ENCODE measurements around the gene NEDD4L. TPM values are rescaled to one million over a fixed set of nuclear protein-coding genes. Genes with fewer than 3 reads are reported as not detected.

Gene NEDD4L
- total and polyA plus RNA-seq, 2 experiments from 2014 or later, result 36.2 to 72.3 TPM

DNA sequence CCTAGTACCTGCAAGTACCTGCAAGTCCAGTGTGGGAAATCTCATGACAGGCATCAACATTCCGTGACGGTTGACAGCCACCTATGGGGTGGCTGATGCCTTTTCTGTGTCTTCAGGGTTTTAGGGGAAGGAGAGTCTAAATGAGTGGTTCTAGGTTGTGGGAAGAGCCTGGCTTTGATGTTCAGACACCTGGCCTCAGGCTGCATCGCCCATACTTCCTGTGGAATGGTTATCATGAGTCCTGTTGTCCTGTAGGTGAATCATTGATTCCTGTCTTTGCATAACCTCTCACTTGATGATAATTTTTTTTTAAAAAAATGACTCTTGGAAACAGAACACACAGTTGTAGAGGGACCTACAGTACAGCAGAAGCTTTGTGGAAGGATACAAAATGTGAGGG is 108.9 kb downstream of the NEDD4L start:
- Histone ChIP-seq H3K4me1 (ENCODE audit: insufficient read depth) (no peaks in the 10 kb centered on the region), H2AFZ (no peak overlapping the region), H3K79me2 (replicated peaks; ENCODE audit: insufficient read depth) (peaks cover 96% of the 10 kb centered on the region), H3K36me3 (ENCODE audit: insufficient read depth) (no peaks in the 10 kb centered on the region), H3K27ac (ENCODE audit: low read depth) (no peak overlapping the region), H3K9me2 (ENCODE audit: insufficient read depth) (0 out of 2 replicates have a peak, but pooled peaks cover 4% of the 10 kb centered on the region), H4K20me1 (replicated peaks; ENCODE audit: insufficient read depth) (peaks cover 16% of the 10 kb centered on the region), H3K4me3 (no peak overlapping the region), H3K27me3 (ENCODE audit: insufficient read depth) (no peaks in the 10 kb centered on the region), H3F3A (replicated peaks; ENCODE audit: low read depth) (no peaks in the 10 kb centered on the region), H3K4me2 (no peak overlapping the region)
- TF ChIP-seq ZNF331 (CRISPR knock-in tag; IDR thresholded peaks at IDR 0.05; ENCODE audit: low read depth) (no peak), ZNF114 (CRISPR knock-in tag; IDR thresholded peaks at IDR 0.05) (no peak), JUNB (IDR thresholded peaks at IDR 0.05; ENCODE audit: unreplicated experiment) (no peak), POLR2AphosphoS5 (IDR thresholded peaks at IDR 0.05; ENCODE audit: low read depth) (no peak), NANOG (IDR thresholded peaks at IDR 0.05; ENCODE audit: borderline replicate concordance) (no peak), STAT1 (IDR thresholded peaks at IDR 0.05; ENCODE audit: unreplicated experiment) (no peak), EZH2phosphoT487 (IDR thresholded peaks at IDR 0.05; ENCODE audit: unreplicated experiment) (no peak), EZH2 (IDR thresholded peaks at IDR 0.05; ENCODE audit: low read depth, unreplicated experiment) (no peak), CREB1 (CRISPR knock-in tag; IDR thresholded peaks at IDR 0.05; ENCODE audit: low read depth) (no peak)
- TF ChIP-seq, protein P1, sequence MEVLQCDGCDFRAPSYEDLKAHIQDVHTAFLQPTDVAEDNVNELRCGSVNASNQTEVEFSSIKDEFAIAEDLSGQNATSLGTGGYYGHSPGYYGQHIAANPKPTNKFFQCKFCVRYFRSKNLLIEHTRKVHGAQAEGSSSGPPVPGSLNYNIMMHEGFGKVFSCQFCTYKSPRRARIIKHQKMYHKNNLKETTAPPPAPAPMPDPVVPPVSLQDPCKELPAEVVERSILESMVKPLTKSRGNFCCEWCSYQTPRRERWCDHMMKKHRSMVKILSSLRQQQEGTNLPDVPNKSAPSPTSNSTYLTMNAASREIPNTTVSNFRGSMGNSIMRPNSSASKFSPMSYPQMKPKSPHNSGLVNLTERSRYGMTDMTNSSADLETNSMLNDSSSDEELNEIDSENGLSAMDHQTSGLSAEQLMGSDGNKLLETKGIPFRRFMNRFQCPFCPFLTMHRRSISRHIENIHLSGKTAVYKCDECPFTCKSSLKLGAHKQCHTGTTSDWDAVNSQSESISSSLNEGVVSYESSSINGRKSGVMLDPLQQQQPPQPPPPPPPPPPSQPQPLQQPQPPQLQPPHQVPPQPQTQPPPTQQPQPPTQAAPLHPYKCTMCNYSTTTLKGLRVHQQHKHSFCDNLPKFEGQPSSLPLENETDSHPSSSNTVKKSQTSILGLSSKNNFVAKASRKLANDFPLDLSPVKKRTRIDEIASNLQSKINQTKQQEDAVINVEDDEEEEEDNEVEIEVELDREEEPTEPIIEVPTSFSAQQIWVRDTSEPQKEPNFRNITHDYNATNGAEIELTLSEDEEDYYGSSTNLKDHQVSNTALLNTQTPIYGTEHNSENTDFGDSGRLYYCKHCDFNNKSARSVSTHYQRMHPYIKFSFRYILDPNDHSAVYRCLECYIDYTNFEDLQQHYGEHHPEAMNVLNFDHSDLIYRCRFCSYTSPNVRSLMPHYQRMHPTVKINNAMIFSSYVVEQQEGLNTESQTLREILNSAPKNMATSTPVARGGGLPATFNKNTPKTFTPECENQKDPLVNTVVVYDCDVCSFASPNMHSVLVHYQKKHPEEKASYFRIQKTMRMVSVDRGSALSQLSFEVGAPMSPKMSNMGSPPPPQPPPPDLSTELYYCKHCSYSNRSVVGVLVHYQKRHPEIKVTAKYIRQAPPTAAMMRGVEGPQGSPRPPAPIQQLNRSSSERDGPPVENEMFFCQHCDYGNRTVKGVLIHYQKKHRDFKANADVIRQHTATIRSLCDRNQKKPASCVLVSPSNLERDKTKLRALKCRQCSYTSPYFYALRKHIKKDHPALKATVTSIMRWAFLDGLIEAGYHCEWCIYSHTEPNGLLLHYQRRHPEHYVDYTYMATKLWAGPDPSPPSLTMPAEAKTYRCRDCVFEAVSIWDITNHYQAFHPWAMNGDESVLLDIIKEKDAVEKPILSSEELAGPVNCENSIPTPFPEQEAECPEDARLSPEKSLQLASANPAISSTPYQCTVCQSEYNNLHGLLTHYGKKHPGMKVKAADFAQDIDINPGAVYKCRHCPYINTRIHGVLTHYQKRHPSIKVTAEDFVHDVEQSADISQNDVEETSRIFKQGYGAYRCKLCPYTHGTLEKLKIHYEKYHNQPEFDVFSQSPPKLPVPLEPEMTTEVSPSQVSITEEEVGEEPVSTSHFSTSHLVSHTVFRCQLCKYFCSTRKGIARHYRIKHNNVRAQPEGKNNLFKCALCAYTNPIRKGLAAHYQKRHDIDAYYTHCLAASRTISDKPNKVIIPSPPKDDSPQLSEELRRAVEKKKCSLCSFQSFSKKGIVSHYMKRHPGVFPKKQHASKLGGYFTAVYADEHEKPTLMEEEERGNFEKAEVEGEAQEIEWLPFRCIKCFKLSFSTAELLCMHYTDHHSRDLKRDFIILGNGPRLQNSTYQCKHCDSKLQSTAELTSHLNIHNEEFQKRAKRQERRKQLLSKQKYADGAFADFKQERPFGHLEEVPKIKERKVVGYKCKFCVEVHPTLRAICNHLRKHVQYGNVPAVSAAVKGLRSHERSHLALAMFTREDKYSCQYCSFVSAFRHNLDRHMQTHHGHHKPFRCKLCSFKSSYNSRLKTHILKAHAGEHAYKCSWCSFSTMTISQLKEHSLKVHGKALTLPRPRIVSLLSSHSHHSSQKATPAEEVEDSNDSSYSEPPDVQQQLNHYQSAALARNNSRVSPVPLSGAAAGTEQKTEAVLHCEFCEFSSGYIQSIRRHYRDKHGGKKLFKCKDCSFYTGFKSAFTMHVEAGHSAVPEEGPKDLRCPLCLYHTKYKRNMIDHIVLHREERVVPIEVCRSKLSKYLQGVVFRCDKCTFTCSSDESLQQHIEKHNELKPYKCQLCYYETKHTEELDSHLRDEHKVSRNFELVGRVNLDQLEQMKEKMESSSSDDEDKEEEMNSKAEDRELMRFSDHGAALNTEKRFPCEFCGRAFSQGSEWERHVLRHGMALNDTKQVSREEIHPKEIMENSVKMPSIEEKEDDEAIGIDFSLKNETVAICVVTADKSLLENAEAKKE (CRISPR knock-in tag; IDR thresholded peaks at IDR 0.05), result no peak
- TF ChIP-seq, protein P2, sequence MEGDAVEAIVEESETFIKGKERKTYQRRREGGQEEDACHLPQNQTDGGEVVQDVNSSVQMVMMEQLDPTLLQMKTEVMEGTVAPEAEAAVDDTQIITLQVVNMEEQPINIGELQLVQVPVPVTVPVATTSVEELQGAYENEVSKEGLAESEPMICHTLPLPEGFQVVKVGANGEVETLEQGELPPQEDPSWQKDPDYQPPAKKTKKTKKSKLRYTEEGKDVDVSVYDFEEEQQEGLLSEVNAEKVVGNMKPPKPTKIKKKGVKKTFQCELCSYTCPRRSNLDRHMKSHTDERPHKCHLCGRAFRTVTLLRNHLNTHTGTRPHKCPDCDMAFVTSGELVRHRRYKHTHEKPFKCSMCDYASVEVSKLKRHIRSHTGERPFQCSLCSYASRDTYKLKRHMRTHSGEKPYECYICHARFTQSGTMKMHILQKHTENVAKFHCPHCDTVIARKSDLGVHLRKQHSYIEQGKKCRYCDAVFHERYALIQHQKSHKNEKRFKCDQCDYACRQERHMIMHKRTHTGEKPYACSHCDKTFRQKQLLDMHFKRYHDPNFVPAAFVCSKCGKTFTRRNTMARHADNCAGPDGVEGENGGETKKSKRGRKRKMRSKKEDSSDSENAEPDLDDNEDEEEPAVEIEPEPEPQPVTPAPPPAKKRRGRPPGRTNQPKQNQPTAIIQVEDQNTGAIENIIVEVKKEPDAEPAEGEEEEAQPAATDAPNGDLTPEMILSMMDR (conservative IDR thresholded peaks at IDR 0.05; ENCODE audit: low read depth in 2 of 2), result no peak
- TF ChIP-seq, protein P3, sequence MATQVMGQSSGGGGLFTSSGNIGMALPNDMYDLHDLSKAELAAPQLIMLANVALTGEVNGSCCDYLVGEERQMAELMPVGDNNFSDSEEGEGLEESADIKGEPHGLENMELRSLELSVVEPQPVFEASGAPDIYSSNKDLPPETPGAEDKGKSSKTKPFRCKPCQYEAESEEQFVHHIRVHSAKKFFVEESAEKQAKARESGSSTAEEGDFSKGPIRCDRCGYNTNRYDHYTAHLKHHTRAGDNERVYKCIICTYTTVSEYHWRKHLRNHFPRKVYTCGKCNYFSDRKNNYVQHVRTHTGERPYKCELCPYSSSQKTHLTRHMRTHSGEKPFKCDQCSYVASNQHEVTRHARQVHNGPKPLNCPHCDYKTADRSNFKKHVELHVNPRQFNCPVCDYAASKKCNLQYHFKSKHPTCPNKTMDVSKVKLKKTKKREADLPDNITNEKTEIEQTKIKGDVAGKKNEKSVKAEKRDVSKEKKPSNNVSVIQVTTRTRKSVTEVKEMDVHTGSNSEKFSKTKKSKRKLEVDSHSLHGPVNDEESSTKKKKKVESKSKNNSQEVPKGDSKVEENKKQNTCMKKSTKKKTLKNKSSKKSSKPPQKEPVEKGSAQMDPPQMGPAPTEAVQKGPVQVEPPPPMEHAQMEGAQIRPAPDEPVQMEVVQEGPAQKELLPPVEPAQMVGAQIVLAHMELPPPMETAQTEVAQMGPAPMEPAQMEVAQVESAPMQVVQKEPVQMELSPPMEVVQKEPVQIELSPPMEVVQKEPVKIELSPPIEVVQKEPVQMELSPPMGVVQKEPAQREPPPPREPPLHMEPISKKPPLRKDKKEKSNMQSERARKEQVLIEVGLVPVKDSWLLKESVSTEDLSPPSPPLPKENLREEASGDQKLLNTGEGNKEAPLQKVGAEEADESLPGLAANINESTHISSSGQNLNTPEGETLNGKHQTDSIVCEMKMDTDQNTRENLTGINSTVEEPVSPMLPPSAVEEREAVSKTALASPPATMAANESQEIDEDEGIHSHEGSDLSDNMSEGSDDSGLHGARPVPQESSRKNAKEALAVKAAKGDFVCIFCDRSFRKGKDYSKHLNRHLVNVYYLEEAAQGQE (IDR thresholded peaks at IDR 0.05; ENCODE audit: unreplicated experiment), result no peak
- TF ChIP-seq, protein P4, sequence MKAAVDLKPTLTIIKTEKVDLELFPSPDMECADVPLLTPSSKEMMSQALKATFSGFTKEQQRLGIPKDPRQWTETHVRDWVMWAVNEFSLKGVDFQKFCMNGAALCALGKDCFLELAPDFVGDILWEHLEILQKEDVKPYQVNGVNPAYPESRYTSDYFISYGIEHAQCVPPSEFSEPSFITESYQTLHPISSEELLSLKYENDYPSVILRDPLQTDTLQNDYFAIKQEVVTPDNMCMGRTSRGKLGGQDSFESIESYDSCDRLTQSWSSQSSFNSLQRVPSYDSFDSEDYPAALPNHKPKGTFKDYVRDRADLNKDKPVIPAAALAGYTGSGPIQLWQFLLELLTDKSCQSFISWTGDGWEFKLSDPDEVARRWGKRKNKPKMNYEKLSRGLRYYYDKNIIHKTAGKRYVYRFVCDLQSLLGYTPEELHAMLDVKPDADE (IDR thresholded peaks at IDR 0.05), result no peak
- Mint-ChIP-seq H3K9me3 (no peaks in the 10 kb centered on the region; the same call in 2 of the 3 replicates), H3K27me3 (ENCODE audit: insufficient read depth, low read depth, poor library complexity) (peaks cover 4% of the 10 kb centered on the region), H3K4me3 (no peak overlapping the region), H3K27ac (no peak overlapping the region), H3K36me3 (ENCODE audit: low read depth) (no peaks in the 10 kb centered on the region), H3K4me1 (peaks cover 9% of the 10 kb centered on the region; the same call in 2 of the 3 replicates)
- DNase-seq (ENCODE audit: low spot score), result no peak
- no peak for ATAC-seq
